ENCODE data around the gene HSPA1A.

GRCh38 chr6:31794294-31794865 is 21.0 kb upstream of the HSPA1A start:
- TF ChIP-seq POLR2AphosphoS5 (IDR thresholded peaks at IDR 0.05; ENCODE audit: low read depth, low read length) (no peak), POLR2A (IDR thresholded peaks at IDR 0.05; ENCODE audit: low read depth, low read length) (no peak), TAF1 (IDR thresholded peaks at IDR 0.05; ENCODE audit: borderline replicate concordance, low read depth, low read length) (no peak)
